ENCODE measurements around the gene ASPG.

The ASPG gene

DNA sequence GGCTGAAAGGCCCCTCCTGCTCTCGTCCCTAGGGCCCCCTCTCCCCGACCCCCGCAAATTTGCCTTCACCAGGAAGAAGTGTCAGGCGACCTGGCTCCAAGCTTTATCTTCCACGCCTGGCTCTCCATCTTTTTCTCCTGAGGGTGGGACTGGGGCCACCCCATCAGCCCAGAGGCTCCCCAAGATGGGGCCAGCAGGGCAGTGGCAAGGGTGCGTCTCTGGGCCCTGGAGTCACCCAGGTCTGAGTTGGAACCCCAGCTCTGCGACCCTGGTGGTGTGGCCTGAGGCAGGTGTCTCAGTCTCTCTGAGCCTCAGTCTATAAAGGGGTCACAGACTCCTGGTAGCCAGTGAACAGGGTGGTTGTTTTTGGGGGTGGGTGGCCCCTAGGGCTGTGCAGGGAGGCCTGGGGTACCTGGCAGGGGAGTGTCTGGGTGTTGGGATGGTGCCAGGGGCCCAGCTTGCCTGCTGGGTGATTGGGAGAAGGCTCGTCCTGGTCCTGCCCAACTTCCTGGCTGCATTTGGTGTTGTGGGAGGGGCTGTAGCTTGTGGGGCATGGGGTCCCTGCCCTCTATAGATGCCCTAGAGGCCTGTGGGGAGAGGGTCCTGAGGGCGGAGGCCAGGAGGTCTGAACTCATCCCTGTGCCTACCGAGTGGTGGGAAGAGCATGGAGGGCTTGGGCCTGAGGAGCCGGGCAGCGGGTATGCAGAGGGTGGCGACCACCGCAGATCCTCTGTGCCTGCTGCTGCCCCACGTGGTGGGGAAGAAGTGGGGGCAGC is 60.5 kb downstream of the ASPG start:
- Histone ChIP-seq H4K20me1 (ENCODE audit: insufficient read depth, low read length) (no peaks in the 10 kb centered on the region), H3K4me3 (ENCODE audit: low read length) (no peak overlapping the region), H3K9me2 (replicated peaks; ENCODE audit: insufficient read depth, low read length) (no peaks in the 10 kb centered on the region), H3K4me1 (ENCODE audit: low read length) (no peaks in the 10 kb centered on the region), H3K9me3 (replicated peaks; ENCODE audit: insufficient read depth, low read length) (no peaks in the 10 kb centered on the region), H3K27ac (ENCODE audit: low read length) (no peak overlapping the region), H3K27me3 (replicated peaks; ENCODE audit: insufficient read depth, low read length) (peaks cover 29% of the 10 kb centered on the region; the same call in 1 of the 2 replicates), H3K9ac (ENCODE audit: low read length) (no peak overlapping the region), H3K36me3 (replicated peaks; ENCODE audit: insufficient read depth, low read length) (no peaks in the 10 kb centered on the region), H3K4me2 (ENCODE audit: low read depth, low read length) (no peak overlapping the region), H3F3A (ENCODE audit: insufficient read depth, low read length) (no peaks in the 10 kb centered on the region), H3K79me2 (ENCODE audit: low read length) (no peaks in the 10 kb centered on the region), H2AFZ (ENCODE audit: low read length) (no peak overlapping the region)
- no peak for TF ChIP-seq EZH2 (optimal IDR thresholded peaks at IDR 0.05; ENCODE audit: low read depth, low read length)
- no peak for TF ChIP-seq CTCF (IDR thresholded peaks at IDR 0.05; ENCODE audit: low read length)
- TF ChIP-seq EZH2phosphoT487 (IDR thresholded peaks at IDR 0.05; ENCODE audit: low read length), result no peak
- DNase-seq, result no peak

- Histone ChIP-seq H3K9ac (ENCODE audit: low read length) (no peak overlapping the region), H3K36me3 (replicated peaks; ENCODE audit: insufficient read depth, low read length) (no peaks in the 10 kb centered on the region), H3K79me2 (ENCODE audit: low read length) (no peaks in the 10 kb centered on the region), H3K9me3 (replicated peaks; ENCODE audit: insufficient read depth, low read length) (no peaks in the 10 kb centered on the region), H3K4me1 (ENCODE audit: low read length) (no peaks in the 10 kb centered on the region), H2AFZ (ENCODE audit: low read length) (no peak overlapping the region), H3K4me2 (ENCODE audit: low read depth, low read length) (no peak overlapping the region), H4K20me1 (ENCODE audit: insufficient read depth, low read length) (no peaks in the 10 kb centered on the region), H3F3A (ENCODE audit: insufficient read depth, low read length) (no peaks in the 10 kb centered on the region), H3K4me3 (ENCODE audit: low read length) (no peak overlapping the region), H3K27me3 (replicated peaks; ENCODE audit: insufficient read depth, low read length) (peaks cover 31% of the 10 kb centered on the region; the same call in 1 of the 2 replicates), H3K9me2 (replicated peaks; ENCODE audit: insufficient read depth, low read length) (no peaks in the 10 kb centered on the region), H3K27ac (ENCODE audit: low read length) (no peak overlapping the region)
- no peak for DNase-seq
- no peak for TF ChIP-seq EZH2phosphoT487 (IDR thresholded peaks at IDR 0.05; ENCODE audit: low read length)
- no peak for TF ChIP-seq CTCF (IDR thresholded peaks at IDR 0.05; ENCODE audit: low read length)
- TF ChIP-seq EZH2 (optimal IDR thresholded peaks at IDR 0.05; ENCODE audit: low read depth, low read length), result no peak
Observed at GRCh38 chr14:104146651-104147345, 61.3 kb downstream of the ASPG start.

- Histone ChIP-seq H3K4me1 (ENCODE audit: low read length) (no peaks in the 10 kb centered on the region), H2AFZ (ENCODE audit: low read length) (no peak overlapping the region), H3K9me2 (replicated peaks; ENCODE audit: insufficient read depth, low read length) (no peaks in the 10 kb centered on the region), H3F3A (ENCODE audit: insufficient read depth, low read length) (no peaks in the 10 kb centered on the region), H3K9ac (ENCODE audit: low read length) (no peak overlapping the region), H4K20me1 (ENCODE audit: insufficient read depth, low read length) (no peaks in the 10 kb centered on the region), H3K27ac (ENCODE audit: low read length) (no peak overlapping the region), H3K4me3 (ENCODE audit: low read length) (no peak overlapping the region), H3K27me3 (replicated peaks; ENCODE audit: insufficient read depth, low read length) (peaks cover 31% of the 10 kb centered on the region; the same call in 1 of the 2 replicates), H3K36me3 (replicated peaks; ENCODE audit: insufficient read depth, low read length) (no peaks in the 10 kb centered on the region), H3K79me2 (ENCODE audit: low read length) (no peaks in the 10 kb centered on the region), H3K9me3 (replicated peaks; ENCODE audit: insufficient read depth, low read length) (no peaks in the 10 kb centered on the region), H3K4me2 (ENCODE audit: low read depth, low read length) (no peak overlapping the region)
- TF ChIP-seq EZH2phosphoT487 (IDR thresholded peaks at IDR 0.05; ENCODE audit: low read length) (no peak), CTCF (IDR thresholded peaks at IDR 0.05; ENCODE audit: low read length) (no peak), EZH2 (optimal IDR thresholded peaks at IDR 0.05; ENCODE audit: low read depth, low read length) (no peak)
- DNase-seq, result no peak
Observed at GRCh38 chr14:104147346-104148125, 62.0 kb downstream of the ASPG start.
